Gastrocnemius medialis (tissue), 4 donors: Measurements from ENCODE around the gene GRID1. TPM values are rescaled to one million over a fixed set of nuclear protein-coding genes. Genes with fewer than 3 reads are reported as not detected.

ENCODE experiments used
- ATAC-seq, 2 donors: fragments of 150-250 bp; one replicate each; pipeline ENCODE4 v1.9.1; 2016
- DNase-seq, 2 donors: peaks; one replicate each; pipeline ENCODE4 v3.0.0-alpha.2; 2019
- H3K27ac ChIP-seq, 4 donors: fragments of 200-600 bp; sonication (generic); 1 replicate in 1 of 4; 2 replicates in 3 of 4; pipeline ENCODE4 v1.5.1; 2016 to 2018; ENCODE audit warnings: mild to moderate bottlenecking in 2 of 4, moderate library complexity in 1 of 4
- H3K27me3 ChIP-seq, 3 donors: fragments of 200-600 bp; sonication (generic) in 2 of 3; 1 replicate in 1 of 3; 2 replicates in 2 of 3; pipeline versions ENCODE4 v1.5.1 to v1.6.0; 2016 to 2019; ENCODE audit warnings: mild to moderate bottlenecking in 1 of 3, moderate library complexity in 1 of 3
- H3K36me3 ChIP-seq, 2 donors: fragments of 200-600 bp; sonication (generic) in 1 of 2; one replicate each; pipeline ENCODE4 v1.5.1; 2017 to 2018
- H3K4me1 ChIP-seq, 2 donors: fragments of 200-600 bp; sonication (generic) in 1 of 2; one replicate each; pipeline ENCODE4 v1.5.1; 2016 to 2017; ENCODE audit warnings: mild to moderate bottlenecking in 2 of 2
- H3K4me3 ChIP-seq, 4 donors: fragments of 200-600 bp; sonication (generic) in 3 of 4; 1 replicate in 1 of 4; 2 replicates in 3 of 4; pipeline ENCODE4 v1.5.1; 2016 to 2019; ENCODE audit warnings: mild to moderate bottlenecking in 2 of 4
- H3K9me3 ChIP-seq, 3 donors: fragments of 200-600 bp; sonication (generic) in 2 of 3; 1 replicate in 1 of 3; 2 replicates in 2 of 3; pipeline ENCODE4 v1.5.1; 2016 to 2019
- CTCF ChIP-seq, 5 experiments: fragments of 450-650 bp in 3 of 5; fragments of 200-600 bp in 2 of 5; sonication (generic) in 2 of 5; IDR thresholded peaks in 4 of 5; conservative IDR thresholded peaks in 1 of 5; 1 replicate in 4 of 5; 2 replicates in 1 of 5; pipeline ENCODE4 v1.5.1; 2016 to 2019; ENCODE audit warnings: antibody characterized with exemption in 5 of 5, mild to moderate bottlenecking in 3 of 5, moderate library complexity in 3 of 5
- POLR2A ChIP-seq, 2 donors: fragments of 450-650 bp; IDR thresholded peaks; one replicate each; pipeline ENCODE4 v1.6.1; 2017; ENCODE audit warnings: antibody characterized with exemption in 2 of 2, mild to moderate bottlenecking in 2 of 2, moderate library complexity in 2 of 2
- in situ Hi-C, 4 donors: fragments of 200-750 bp; cut with MboI; loops; one replicate each; pipeline versions ENCODE4 v1.15.0 to v1.8.0; 2017; ENCODE audit warnings: low sequenced_read_pairs in 4 of 4
- intact Hi-C: fragments of 100-400 bp; cut with DNase I; formaldehyde crosslinking; loops from one replicate; pipeline ENCODE4 v1.15.1; 2023; ENCODE audit warnings: low total_unique reads
- total RNA-seq, 4 donors: library from RNA; depleted of rRNA; stranded (reverse); fragments of >200 nt; gene quantifications; one replicate each; pipeline versions ENCODE4 v1.1.0 to v1.2.3, GENCODE V29; 2016

GRID1 gene
- total RNA-seq, 4 donors from 2014 or later, result 0.17 to 1.4 (median 0.79) TPM

- in situ Hi-C loops, result no loop called here
These were observed 51.7 kb downstream of the GRID1 start for GRCh38 chr10:86314616-86315548.

GRCh38 chr10:86313621-86314041, 53.0 kb downstream of the GRID1 start:
- Histone ChIP-seq H3K4me1 (no peaks in the 10 kb centered on the region), H3K27ac (no peak overlapping the region), H3K36me3 (no peaks in the 10 kb centered on the region), H3K27me3 (no peaks in the 10 kb centered on the region), H3K4me3 (no peak overlapping the region), H3K9me3 (no peaks in the 10 kb centered on the region)
- in situ Hi-C loops, result no loop called here
- intact Hi-C loops, result no loop called here
- no peak for ATAC-seq
- TF ChIP-seq CTCF (IDR thresholded peaks at IDR 0.05 in 4 of 5, conservative IDR thresholded peaks at IDR 0.05 in 1 of 5), result no peak
- no peak for DNase-seq

More at GRCh38 chr10:86314616-86315548, 51.7 kb downstream of the GRID1 start:
- no peak for ATAC-seq
- H3K4me1 ChIP-seq, result no peaks in the 10 kb centered on the region
- intact Hi-C loops, result no loop called here
- H3K27me3 ChIP-seq, result no peaks in the 10 kb centered on the region
- H3K4me3 ChIP-seq, result no peak overlapping the region
- no peak for DNase-seq
- H3K27ac ChIP-seq, result no peak overlapping the region
- no peaks in the 10 kb centered on the region for H3K9me3 ChIP-seq
- no peaks in the 10 kb centered on the region for H3K36me3 ChIP-seq
- no peak for TF ChIP-seq CTCF (IDR thresholded peaks at IDR 0.05 in 4 of 5, conservative IDR thresholded peaks at IDR 0.05 in 1 of 5)
- no peak for TF ChIP-seq POLR2A (IDR thresholded peaks at IDR 0.05)

- no peaks in the 10 kb centered on the region for H3K36me3 ChIP-seq
- ATAC-seq (no peak), DNase-seq (no peak)
- no peaks in the 10 kb centered on the region for H3K9me3 ChIP-seq
- no peaks in the 10 kb centered on the region for H3K27me3 ChIP-seq
- intact Hi-C loops (no loop called here), in situ Hi-C loops (no loop called here)
- H3K4me1 ChIP-seq, result no peaks in the 10 kb centered on the region
- H3K27ac ChIP-seq, result no peak overlapping the region
- TF ChIP-seq POLR2A (IDR thresholded peaks at IDR 0.05) (no peak), CTCF (IDR thresholded peaks at IDR 0.05 in 4 of 5, conservative IDR thresholded peaks at IDR 0.05 in 1 of 5) (no peak)
- H3K4me3 ChIP-seq, result no peak overlapping the region
These were observed 53.8 kb downstream of the GRID1 start for GRCh38 chr10:86312701-86313270.

GRCh38 chr10:86311906-86312305, 54.7 kb downstream of the GRID1 start:
- no peak for DNase-seq
- Histone ChIP-seq H3K4me1 (no peaks in the 10 kb centered on the region), H3K27me3 (no peaks in the 10 kb centered on the region), H3K4me3 (no peak overlapping the region), H3K9me3 (no peaks in the 10 kb centered on the region), H3K27ac (no peak overlapping the region), H3K36me3 (no peaks in the 10 kb centered on the region)
- no peak for ATAC-seq
- no peak for TF ChIP-seq POLR2A (IDR thresholded peaks at IDR 0.05)
- TF ChIP-seq CTCF (IDR thresholded peaks at IDR 0.05 in 4 of 5, conservative IDR thresholded peaks at IDR 0.05 in 1 of 5), result no peak
- in situ Hi-C loops, result no loop called here
- intact Hi-C loops, result no loop called here
